PC-3 (cell line): ENCODE measurements around the gene NADSYN1. TPM values are rescaled to one million over a fixed set of nuclear protein-coding genes. Genes with fewer than 3 reads are reported as not detected.

ENCODE experiments used
- ATAC-seq: fragments of 200-7000 bp; cut with Tn5 transposase; 2 replicates; pipeline ENCODE4 v1.9.1; 2020; ENCODE audit warnings: mild to moderate bottlenecking, moderate library complexity
- BruUV-seq: library from RNA; stranded (reverse); fragments of 400-500 nt; replicated peaks from 2 replicates; lab custom pipeline; 2021; lab: Mats Ljungman, UMichigan
- CTCF ChIA-PET: fragments of 300-600 bp; sonication (Branson Sonifier 250); formaldehyde crosslinking; loops from one replicate; lab custom pipeline; 2022; ENCODE audit warnings: antibody characterized with exemption; lab: Charles Lee
- POLR2A ChIA-PET: fragments of 300-600 bp; sonication (Branson Sonifier 250); formaldehyde crosslinking; loops from one replicate; lab custom pipeline; 2022; ENCODE audit warnings: antibody characterized with exemption; ENCODE audit not compliant: unreplicated experiment; lab: Charles Lee
- DNase-seq: peaks from one replicate; pipeline ENCODE4 v3.0.0-alpha.2; 2015
- H2AFZ ChIP-seq: fragments of 300-600 bp; sonication (generic); 2 replicates; pipeline ENCODE4 v1.6.0; 2016; ENCODE audit warnings: antibody characterized with exemption, low read length
- H3F3A ChIP-seq: fragments of 300-600 bp; sonication (generic); one replicate; pipeline ENCODE4 v1.6.0; 2017; ENCODE audit warnings: antibody characterized with exemption, low read length, control low read depth, mild to moderate bottlenecking; ENCODE audit not compliant: unreplicated experiment
- H3K27ac ChIP-seq: fragments of 300-600 bp; sonication (generic); 2 replicates; pipeline ENCODE4 v1.5.1; 2016; ENCODE audit warnings: mild to moderate bottlenecking, low read length
- H3K27me3 ChIP-seq: fragments of 300-600 bp; sonication (generic); 2 replicates; pipeline ENCODE4 v1.6.1; 2016; ENCODE audit warnings: low read length, mixed read lengths
- H3K36me3 ChIP-seq: fragments of 300-600 bp; sonication (generic); 2 replicates; pipeline ENCODE4 v1.6.1; 2016; ENCODE audit warnings: low read depth, mixed run types, low read length, mixed read lengths
- H3K4me1 ChIP-seq: fragments of 300-600 bp; sonication (generic); 2 replicates; pipeline ENCODE4 v1.5.1; 2016; ENCODE audit warnings: low read length; ENCODE audit not compliant: insufficient read depth
- H3K4me2 ChIP-seq: fragments of 300-600 bp; sonication (generic); 2 replicates; pipeline ENCODE4 v1.6.0; 2016; ENCODE audit warnings: low read length
- H3K4me3 ChIP-seq: fragments of 300-600 bp; sonication (generic); 2 replicates; pipeline ENCODE4 v1.5.1; 2016; ENCODE audit warnings: mild to moderate bottlenecking, low read length, mixed read lengths
- H3K79me2 ChIP-seq: fragments of 300-600 bp; sonication (generic); 2 replicates; pipeline ENCODE4 v1.6.1; 2017; ENCODE audit warnings: low read length, mixed read lengths
- H3K9ac ChIP-seq: fragments of 300-600 bp; sonication (generic); 2 replicates; pipeline ENCODE4 v1.6.0; 2016; ENCODE audit warnings: mild to moderate bottlenecking, low read length
- H3K9me2 ChIP-seq: fragments of 300-600 bp; sonication (generic); replicated peaks from 2 replicates; pipeline ENCODE4 v1.6.1; 2016; ENCODE audit warnings: mixed run types, low read length, mixed read lengths
- H3K9me3 ChIP-seq: fragments of 300-600 bp; sonication (generic); 2 replicates; pipeline ENCODE4 v1.6.1; 2016; ENCODE audit warnings: low read length, mixed read lengths
- H4K20me1 ChIP-seq: fragments of 300-600 bp; sonication (generic); 2 replicates; pipeline ENCODE4 v1.6.1; 2016; ENCODE audit warnings: low read length, mixed read lengths
- CTCF ChIP-seq: fragments of 300-600 bp; sonication (generic); conservative IDR thresholded peaks from 2 replicates; pipeline ENCODE4 v1.5.1; 2017; ENCODE audit warnings: antibody characterized with exemption, low read depth, mild to moderate bottlenecking, low read length
- EZH2 ChIP-seq: fragments of 300-600 bp; sonication (generic); IDR thresholded peaks from one replicate; pipeline ENCODE4 v1.6.1; 2017; ENCODE audit warnings: antibody characterized with exemption, mild to moderate bottlenecking, low read length; ENCODE audit not compliant: unreplicated experiment
- EZH2phosphoT487 ChIP-seq: fragments of 300-600 bp; sonication (generic); IDR thresholded peaks from 2 replicates; pipeline ENCODE4 v1.6.1; 2018; ENCODE audit warnings: mild to moderate bottlenecking, antibody characterized with exemption, low read length, borderline replicate concordance
- intact Hi-C: fragments of 100-400 bp; cut with micrococcal nuclease; formaldehyde crosslinking; loops from 2 replicates; pipeline ENCODE4 v1.9.0; 2023
- total RNA-seq: library from RNA; depleted of rRNA; stranded (reverse); fragments of >200 nt; gene quantifications from 2 replicates; pipeline ENCODE4 v1.2.3, GENCODE V29; 2014

The NADSYN1 gene
- total RNA-seq, 1 experiment from 2014 or later: 64.8 TPM

GRCh38 chr11:71470946-71471345, 17.9 kb downstream of the NADSYN1 start:
- H3F3A ChIP-seq: no peaks in the 10 kb centered on the region
- intact Hi-C loops: no loop called here
- H4K20me1 ChIP-seq: no peaks in the 10 kb centered on the region
- ChIA-PET POLR2A (no interaction called here), CTCF (no interaction called here)
- TF ChIP-seq EZH2phosphoT487 (no peak), EZH2 (no peak), CTCF (no peak)
- BruUV-seq: no TSS peak
- H3K4me1 ChIP-seq: no peaks in the 10 kb centered on the region
- peaks cover 36% of the 10 kb centered on the region for H3K36me3 ChIP-seq
- H3K9me3 ChIP-seq: no peaks in the 10 kb centered on the region
- H3K27me3 ChIP-seq: no peaks in the 10 kb centered on the region
- H2AFZ ChIP-seq: no peak overlapping the region
- no peak overlapping the region for H3K9ac ChIP-seq
- ATAC-seq: no peak
- no peak overlapping the region for H3K4me3 ChIP-seq
- H3K27ac ChIP-seq: no peak overlapping the region
- H3K4me2 ChIP-seq: no peak overlapping the region
- no peaks in the 10 kb centered on the region for H3K9me2 ChIP-seq
- no peak for DNase-seq
- no peaks in the 10 kb centered on the region for H3K79me2 ChIP-seq

- H2AFZ ChIP-seq: no peak overlapping the region
- H3K9ac ChIP-seq: no peak overlapping the region
- no peak overlapping the region for H3K4me2 ChIP-seq
- no peaks in the 10 kb centered on the region for H3K27me3 ChIP-seq
- ATAC-seq (no peak), DNase-seq (no peak)
- H3K27ac ChIP-seq: no peak overlapping the region
- no peaks in the 10 kb centered on the region for H3K9me2 ChIP-seq
- POLR2A ChIA-PET: no interaction called here
- intact Hi-C loops: no loop called here
- H3F3A ChIP-seq: no peaks in the 10 kb centered on the region
- no peak for TF ChIP-seq EZH2
- TF ChIP-seq CTCF: no peak
- TF ChIP-seq EZH2phosphoT487: no peak
- no TSS peak for BruUV-seq
- peaks cover 27% of the 10 kb centered on the region; the same call in 1 of the 2 replicates for H3K36me3 ChIP-seq
- CTCF ChIA-PET: no interaction called here
- H3K4me3 ChIP-seq: no peak overlapping the region
- H4K20me1 ChIP-seq: no peaks in the 10 kb centered on the region
- H3K4me1 ChIP-seq: no peaks in the 10 kb centered on the region
- no peaks in the 10 kb centered on the region for H3K79me2 ChIP-seq
- H3K9me3 ChIP-seq: no peaks in the 10 kb centered on the region
Observed at GRCh38 chr11:71472357-71472885, 19.4 kb downstream of the NADSYN1 start.

- no peak overlapping the region for H2AFZ ChIP-seq
- no peak overlapping the region for H3K27ac ChIP-seq
- no TSS peak for BruUV-seq
- CTCF ChIA-PET: no interaction called here
- no peak overlapping the region for H3K4me2 ChIP-seq
- no peak for ATAC-seq
- H3K9ac ChIP-seq: no peak overlapping the region
- no peaks in the 10 kb centered on the region for H3K9me2 ChIP-seq
- peaks cover 28% of the 10 kb centered on the region; the same call in 1 of the 2 replicates for H3K36me3 ChIP-seq
- no peaks in the 10 kb centered on the region for H3K27me3 ChIP-seq
- no peaks in the 10 kb centered on the region for H3K4me1 ChIP-seq
- POLR2A ChIA-PET: no interaction called here
- H3K79me2 ChIP-seq: no peaks in the 10 kb centered on the region
- no peaks in the 10 kb centered on the region for H3F3A ChIP-seq
- H3K4me3 ChIP-seq: no peak overlapping the region
- DNase-seq: no peak
- H4K20me1 ChIP-seq: no peaks in the 10 kb centered on the region
- intact Hi-C loops: no loop called here
- no peak for TF ChIP-seq CTCF
- no peak for TF ChIP-seq EZH2
- TF ChIP-seq EZH2phosphoT487: no peak
- H3K9me3 ChIP-seq: no peaks in the 10 kb centered on the region
Observed at GRCh38 chr11:71472941-71473792, 20.2 kb downstream of the NADSYN1 start.
